ENCODE measurements around the gene ZNHIT1. TPM values are rescaled to one million over a fixed set of nuclear protein-coding genes. Genes with fewer than 3 reads are reported as not detected.

Gene ZNHIT1
- total and polyA plus RNA-seq, 11 donors = 47.0 to 156 (median 61.0) TPM

DNA sequence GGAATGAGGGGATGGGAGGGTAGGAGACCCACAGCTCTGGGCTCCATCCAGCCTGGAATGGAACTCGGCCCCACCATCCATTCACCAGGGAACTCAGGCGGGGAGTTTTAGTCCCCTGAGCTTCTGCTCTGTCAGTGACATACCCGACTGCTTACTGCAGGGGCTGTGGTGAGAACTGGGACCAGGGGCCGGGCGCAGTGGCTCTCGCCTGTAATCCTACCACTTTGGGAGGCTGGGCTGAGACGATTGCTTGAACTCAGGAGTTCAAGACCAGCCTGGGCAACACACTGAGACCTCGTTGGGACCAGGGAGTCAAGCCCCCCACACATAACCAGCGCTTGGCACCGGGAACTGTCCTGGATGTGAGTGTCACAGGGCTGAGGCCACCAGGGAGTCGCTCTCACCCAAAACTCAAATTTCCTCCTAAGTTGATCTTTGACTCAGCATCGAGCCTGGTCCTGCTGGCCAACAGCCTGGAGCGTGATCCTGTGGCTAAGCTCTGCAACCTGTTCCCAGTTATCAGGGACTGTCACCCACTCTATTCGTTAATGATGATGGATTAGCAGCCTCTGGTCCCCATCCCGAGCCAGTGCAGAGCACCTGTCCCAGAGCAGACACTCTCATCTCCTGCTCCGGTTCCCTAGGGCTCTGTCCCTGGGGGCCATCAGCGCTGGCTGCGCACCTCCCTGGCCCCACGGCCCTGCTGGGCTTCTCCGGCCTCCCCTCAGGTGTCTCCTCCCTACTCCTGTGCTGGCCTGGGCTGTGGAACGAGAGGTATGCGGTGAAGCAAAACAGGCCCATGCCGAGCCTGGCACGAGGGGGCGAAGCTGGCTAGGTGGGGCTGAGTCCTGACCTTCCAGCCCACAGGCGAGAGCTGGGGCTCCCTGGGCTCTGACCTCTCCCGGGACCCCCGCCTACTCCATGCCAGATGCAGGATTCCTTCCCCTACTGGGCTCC, 20.5 kb downstream of the ZNHIT1 start:
- WGBS, 4 donors = 50 to 65% (median 52%) methylated on average over 14 to 28 of the region's 28 CpGs
- peak in 1 of 5 donors; percentile 38 for DNase-seq
- intact Hi-C loops (cut with DNase I) = loop anchor here in 2 of 10 donors (2.0 to 10.0 kb wide), 2 partner anchors 20 to 46 kb away; partner anchors contain the start of gene ZNHIT1 (in 1 of the 2)
- TF ChIP-seq, protein P1, sequence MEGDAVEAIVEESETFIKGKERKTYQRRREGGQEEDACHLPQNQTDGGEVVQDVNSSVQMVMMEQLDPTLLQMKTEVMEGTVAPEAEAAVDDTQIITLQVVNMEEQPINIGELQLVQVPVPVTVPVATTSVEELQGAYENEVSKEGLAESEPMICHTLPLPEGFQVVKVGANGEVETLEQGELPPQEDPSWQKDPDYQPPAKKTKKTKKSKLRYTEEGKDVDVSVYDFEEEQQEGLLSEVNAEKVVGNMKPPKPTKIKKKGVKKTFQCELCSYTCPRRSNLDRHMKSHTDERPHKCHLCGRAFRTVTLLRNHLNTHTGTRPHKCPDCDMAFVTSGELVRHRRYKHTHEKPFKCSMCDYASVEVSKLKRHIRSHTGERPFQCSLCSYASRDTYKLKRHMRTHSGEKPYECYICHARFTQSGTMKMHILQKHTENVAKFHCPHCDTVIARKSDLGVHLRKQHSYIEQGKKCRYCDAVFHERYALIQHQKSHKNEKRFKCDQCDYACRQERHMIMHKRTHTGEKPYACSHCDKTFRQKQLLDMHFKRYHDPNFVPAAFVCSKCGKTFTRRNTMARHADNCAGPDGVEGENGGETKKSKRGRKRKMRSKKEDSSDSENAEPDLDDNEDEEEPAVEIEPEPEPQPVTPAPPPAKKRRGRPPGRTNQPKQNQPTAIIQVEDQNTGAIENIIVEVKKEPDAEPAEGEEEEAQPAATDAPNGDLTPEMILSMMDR (IDR thresholded peaks at IDR 0.05) = no peak
- no peak for TF ChIP-seq POLR2A (IDR thresholded peaks at IDR 0.05)
- H3K9me3 ChIP-seq = no peaks in the 10 kb centered on the region
- peak overlapping the region; percentile 48 to 86 (median 78) for H3K27ac ChIP-seq
- H3K27me3 ChIP-seq = no peaks in the 10 kb centered on the region
- ATAC-seq = peak; percentile 1 to 11 (median 4)
- H3K36me3 ChIP-seq = peaks cover 0 to 41% (median 26%) of the 10 kb centered on the region in 9 donors
- peaks cover 5 to 64% (median 47%) of the 10 kb centered on the region in 12 donors for H3K4me1 ChIP-seq
- peak overlapping the region in 8 of 12 donors; percentile 1 to 44 (median 26) for H3K4me3 ChIP-seq

DNA sequence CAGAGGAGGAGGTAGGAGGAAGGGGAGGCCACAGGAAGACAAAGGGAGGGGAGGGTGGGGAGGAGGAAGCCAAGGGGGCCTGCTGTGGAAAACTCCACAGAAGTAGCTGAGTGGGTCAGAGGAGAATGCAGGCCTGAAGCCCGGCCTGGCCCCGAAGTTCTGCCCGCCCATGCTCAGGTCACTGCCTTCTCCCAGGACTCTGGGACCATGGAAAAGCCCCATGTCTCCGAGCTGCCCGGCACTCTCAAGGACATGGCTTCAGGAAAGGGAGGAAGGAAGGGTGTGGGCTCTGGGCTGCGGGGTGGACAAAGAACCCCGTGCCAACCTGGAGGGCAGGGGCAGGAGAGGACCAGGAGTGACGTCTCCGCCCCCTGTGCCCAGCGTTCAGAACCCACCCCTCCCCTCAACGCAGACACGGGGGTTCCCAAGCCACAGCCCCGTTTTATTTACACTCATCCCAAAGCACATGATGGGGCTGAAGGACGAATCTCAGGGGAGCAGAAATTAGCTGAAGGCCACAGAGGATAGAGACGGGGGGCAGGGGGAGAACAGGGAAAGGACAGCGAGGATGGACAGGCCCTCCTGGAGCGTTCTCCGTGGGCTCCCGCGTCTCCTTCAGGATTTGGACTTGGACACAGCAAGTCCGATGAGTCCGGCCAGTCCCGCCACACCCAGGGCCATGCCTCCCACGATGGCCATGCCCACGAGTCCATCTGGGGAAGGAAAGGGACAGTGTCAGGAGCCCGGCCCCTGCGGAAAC, 21.4 kb downstream of the ZNHIT1 start:
- 49 to 66% (median 56%) methylated on average over 27 of the region's 27 CpGs for WGBS, 4 donors
- Histone ChIP-seq H3K27me3 (no peaks in the 10 kb centered on the region), H3K4me1 (peaks cover 5 to 71% (median 54%) of the 10 kb centered on the region in 12 donors), H3K36me3 (peaks cover 0 to 41% (median 27%) of the 10 kb centered on the region in 9 donors), H3K4me3 (peak overlapping the region in 2 of 12 donors; percentile 1 to 4), H3K9me3 (no peaks in the 10 kb centered on the region), H3K27ac (peak overlapping the region; percentile 48 to 86 (median 78))
- intact Hi-C loops (cut with DNase I) = loop anchor here in 2 of 10 donors (2.0 to 10.0 kb wide), 2 partner anchors 21 to 45 kb away; partner anchors contain the start of gene ZNHIT1 (in 1 of the 2)
- DNase-seq = peak in 2 of 5 donors; percentile 45 to 51
- peak in 3 of 4 donors; percentile 18 to 47 (median 23) for ATAC-seq
- peak in 1 of 2 donors; percentile 10 for TF ChIP-seq POLR2A (IDR thresholded peaks at IDR 0.05)
- TF ChIP-seq, protein P1 (IDR thresholded peaks at IDR 0.05) = no peak

DNA sequence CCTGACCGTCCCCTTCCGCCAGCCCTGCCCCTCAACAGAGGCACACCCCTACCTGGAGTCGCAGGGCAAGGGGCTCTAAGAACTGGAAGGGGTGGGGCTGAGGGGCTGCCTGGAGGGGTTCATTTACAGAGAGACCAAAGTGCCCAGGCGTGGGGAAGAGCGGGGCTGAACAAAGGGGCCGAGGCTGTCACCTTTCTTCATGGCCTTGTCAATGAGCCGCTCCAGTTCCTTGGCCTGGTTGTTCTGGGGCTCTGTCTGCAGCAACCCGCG, 21.9 kb downstream of the ZNHIT1 start:
- no peaks in the 10 kb centered on the region for H3K9me3 ChIP-seq
- peaks cover 0 to 41% (median 27%) of the 10 kb centered on the region in 9 donors for H3K36me3 ChIP-seq
- intact Hi-C loops (cut with DNase I) = loop anchor here in 2 of 10 donors (2.0 to 10.0 kb wide), 3 partner anchors 21 to 355 kb away; partner anchors contain the start of genes UFSP1 (in 1 of the 2) and ZNHIT1 (in 1 of the 2)
- peaks cover 5 to 71% (median 54%) of the 10 kb centered on the region in 12 donors for H3K4me1 ChIP-seq
- DNase-seq = no peak
- H3K27me3 ChIP-seq = no peaks in the 10 kb centered on the region
- no peak for TF ChIP-seq POLR2A (IDR thresholded peaks at IDR 0.05)
- 85 to 95% (median 88%) methylated on average over 9 of the region's 9 CpGs for WGBS, 4 donors
- H3K27ac ChIP-seq = peak overlapping the region; percentile 48 to 86 (median 78)
- no peak overlapping the region for H3K4me3 ChIP-seq
- ATAC-seq = no peak

DNA sequence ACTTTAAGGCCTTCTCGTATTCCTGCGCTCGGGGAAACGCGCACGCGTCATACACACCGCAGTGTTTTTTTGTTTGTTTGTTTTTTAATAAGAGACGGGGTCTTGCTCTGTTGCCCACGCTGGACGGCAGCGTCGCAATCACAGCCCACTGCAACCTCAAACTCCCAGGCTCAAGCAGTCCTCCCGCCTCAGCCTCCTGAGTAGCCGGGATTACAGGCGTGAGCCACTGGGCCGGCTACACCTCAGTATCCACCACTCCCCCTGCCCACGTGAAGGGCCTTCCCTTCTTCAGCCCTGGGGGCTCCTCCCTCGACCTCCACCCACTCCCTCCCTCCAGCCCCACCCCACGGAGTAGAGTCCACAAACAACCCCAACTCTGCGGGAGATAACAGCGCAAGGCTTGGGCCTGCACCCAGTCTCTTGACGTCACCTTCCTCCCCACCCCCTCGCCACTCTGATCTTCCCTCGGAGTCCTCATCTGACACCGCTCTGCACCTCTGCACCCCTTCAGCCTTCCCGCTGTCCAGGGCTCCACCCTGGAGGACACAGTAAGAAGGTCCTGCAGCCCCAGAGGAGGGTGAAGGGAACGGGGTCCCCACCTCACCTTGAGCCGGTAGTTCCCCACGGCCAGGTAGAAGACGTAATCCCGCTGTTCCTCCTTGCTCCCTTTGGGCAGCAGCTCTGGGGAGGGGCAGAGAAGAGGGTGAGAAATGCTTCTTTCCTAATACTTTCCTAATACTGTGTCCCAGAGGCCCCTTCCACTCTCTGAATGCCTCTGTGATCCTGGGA, 22.5 kb downstream of the ZNHIT1 start:
- H3K36me3 ChIP-seq = peaks cover 0 to 41% (median 27%) of the 10 kb centered on the region in 9 donors
- peak overlapping the region in 10 of 12 donors; percentile 71 to 86 (median 80) for H3K27ac ChIP-seq
- WGBS, 4 donors = 90 to 93% (median 91%) methylated on average over 32 of the region's 32 CpGs

More for the DNA sequence above, 22.5 kb downstream of the ZNHIT1 start:
- Histone ChIP-seq H3K4me3 (no peak overlapping the region), H3K4me1 (peaks cover 5 to 75% (median 57%) of the 10 kb centered on the region in 12 donors), H3K9me3 (no peaks in the 10 kb centered on the region), H3K27me3 (no peaks in the 10 kb centered on the region)
- intact Hi-C loops (cut with DNase I) = loop anchor here in 1 of 10 donors (10.0 kb wide), 1 partner anchor 356 kb away; the partner anchor contains the start of gene UFSP1
- no peak for TF ChIP-seq POLR2A (IDR thresholded peaks at IDR 0.05)
- TF ChIP-seq, protein P1 (IDR thresholded peaks at IDR 0.05) = no peak
- no peak for DNase-seq
- no peak for ATAC-seq
